Endothelial cell (in vitro differentiated cells): ENCODE results near the gene COX14. TPM values are rescaled to one million over a fixed set of nuclear protein-coding genes. Genes with fewer than 3 reads are reported as not detected.

Experiments used
- DNase-seq: peaks from one replicate; pipeline ENCODE4 v3.0.0; 2021; ENCODE audit warnings: low spot score
- H3K27ac Mint-ChIP-seq: one replicate; pipeline ENCODE4 v1.8.0; 2021; ENCODE audit warnings: mixed read lengths, inconsistent platforms; ENCODE audit not compliant: unreplicated experiment
- H3K27me3 Mint-ChIP-seq: one replicate; pipeline ENCODE4 v1.8.0; 2021; ENCODE audit warnings: mild to moderate bottlenecking, moderate library complexity, mixed read lengths, inconsistent platforms; ENCODE audit not compliant: unreplicated experiment
- H3K36me3 Mint-ChIP-seq: one replicate; pipeline ENCODE4 v1.8.0; 2021; ENCODE audit warnings: mild to moderate bottlenecking, low read depth, mixed read lengths, inconsistent platforms; ENCODE audit not compliant: unreplicated experiment
- H3K4me1 Mint-ChIP-seq: one replicate; pipeline ENCODE4 v1.8.0; 2021; ENCODE audit warnings: mild to moderate bottlenecking, mixed read lengths, inconsistent platforms; ENCODE audit not compliant: unreplicated experiment
- H3K4me3 Mint-ChIP-seq: one replicate; pipeline ENCODE4 v1.8.0; 2021; ENCODE audit warnings: mild to moderate bottlenecking, mixed read lengths, inconsistent platforms; ENCODE audit not compliant: unreplicated experiment
- H3K9me3 Mint-ChIP-seq: one replicate; pipeline ENCODE4 v1.8.0; 2021; ENCODE audit warnings: mixed read lengths, inconsistent platforms; ENCODE audit not compliant: unreplicated experiment
- CTCF ChIP-seq: fragments of 200-600 bp; sonication (generic); IDR thresholded peaks from one replicate; pipeline ENCODE4 v1.5.0; 2021; ENCODE audit warnings: antibody characterized with exemption; ENCODE audit not compliant: unreplicated experiment
- total RNA-seq: library from RNA; stranded (reverse); fragmentation: NEBNext Ultra II Directional; extraction: Animal tissue kit (Norgen Biotek cat#: 25700); gene quantifications from one replicate; pipeline ENCODE4 v1.2.1, GENCODE V29; 2021; ENCODE audit not compliant: unreplicated experiment

Gene COX14
- total RNA-seq, 1 donor from 2014 or later, result 36.4 TPM

DNA sequence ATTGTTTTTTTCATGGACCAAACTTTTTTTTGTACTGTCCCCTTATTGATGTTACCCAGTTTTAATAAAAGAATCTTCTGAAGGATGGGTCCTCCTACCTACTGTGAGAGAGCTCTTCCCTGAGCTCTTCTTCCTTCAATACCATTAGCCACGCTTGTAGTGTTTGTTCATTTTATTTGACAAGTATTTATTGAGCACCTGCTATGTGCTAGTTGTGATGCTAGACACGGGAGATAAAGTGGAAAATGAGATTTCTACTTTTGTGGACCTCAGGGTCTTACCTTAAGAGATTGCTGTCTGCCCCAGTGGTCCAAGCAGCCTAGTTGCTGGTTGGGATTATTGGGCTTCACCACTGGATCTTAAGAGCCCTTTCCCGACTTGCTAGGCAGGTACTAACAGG lies 11.5 kb upstream of the COX14 start:
- no peaks in the 10 kb centered on the region for H3K9me3 Mint-ChIP-seq
- no peak for DNase-seq
- H3K4me1 Mint-ChIP-seq, result no peaks in the 10 kb centered on the region
- peaks cover 49% of the 10 kb centered on the region for H3K36me3 Mint-ChIP-seq
- peaks cover 4% of the 10 kb centered on the region for H3K27me3 Mint-ChIP-seq
- H3K27ac Mint-ChIP-seq, result no peak overlapping the region
- H3K4me3 Mint-ChIP-seq, result peak overlapping the region; percentile 62
- TF ChIP-seq CTCF, result no peak

- no peak for DNase-seq
- no peak overlapping the region for H3K4me3 Mint-ChIP-seq
- no peaks in the 10 kb centered on the region for H3K9me3 Mint-ChIP-seq
- peaks cover 38% of the 10 kb centered on the region for H3K36me3 Mint-ChIP-seq
- H3K4me1 Mint-ChIP-seq, result no peaks in the 10 kb centered on the region
- TF ChIP-seq CTCF, result no peak
- no peak overlapping the region for H3K27ac Mint-ChIP-seq
- H3K27me3 Mint-ChIP-seq, result peaks cover 6% of the 10 kb centered on the region
Measured at GRCh38 chr12:50101663-50102062, 10.4 kb upstream of the COX14 start.

DNA sequence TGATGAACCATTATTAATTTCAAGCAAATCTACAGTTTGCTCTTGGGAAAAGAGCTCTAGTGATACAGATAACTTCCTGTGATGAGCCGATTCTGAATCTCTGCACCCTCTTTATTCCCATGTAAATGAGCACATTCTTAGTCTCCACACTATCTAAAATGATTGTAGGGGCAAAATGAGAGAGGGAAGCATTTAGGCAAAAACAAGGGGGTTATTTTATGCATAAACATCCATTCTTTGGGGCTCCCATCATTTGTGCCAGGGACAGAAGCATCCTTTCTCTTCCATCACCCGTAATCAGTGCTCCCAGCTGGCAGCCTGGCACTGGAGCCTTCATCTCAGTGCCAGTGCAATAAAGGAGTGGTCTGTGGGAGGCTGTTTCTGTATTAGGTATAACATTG lies 9.9 kb upstream of the COX14 start:
- Mint-ChIP-seq H3K27ac (no peak overlapping the region), H3K4me3 (no peak overlapping the region), H3K4me1 (no peaks in the 10 kb centered on the region), H3K9me3 (no peaks in the 10 kb centered on the region), H3K36me3 (peaks cover 34% of the 10 kb centered on the region), H3K27me3 (peaks cover 6% of the 10 kb centered on the region)
- DNase-seq, result no peak
- no peak for TF ChIP-seq CTCF

GRCh38 chr12:50102646-50103309 lies 9.3 kb upstream of the COX14 start:
- TF ChIP-seq CTCF, result no peak
- peaks cover 32% of the 10 kb centered on the region for H3K36me3 Mint-ChIP-seq
- H3K27ac Mint-ChIP-seq, result no peak overlapping the region
- H3K4me1 Mint-ChIP-seq, result no peaks in the 10 kb centered on the region
- peaks cover 6% of the 10 kb centered on the region for H3K27me3 Mint-ChIP-seq
- H3K4me3 Mint-ChIP-seq, result peak overlapping the region; percentile 47
- DNase-seq, result no peak
- H3K9me3 Mint-ChIP-seq, result no peaks in the 10 kb centered on the region

- no peak overlapping the region for H3K27ac Mint-ChIP-seq
- no peaks in the 10 kb centered on the region for H3K9me3 Mint-ChIP-seq
- H3K4me1 Mint-ChIP-seq, result peaks cover under 1% of the 10 kb centered on the region
Measured at GRCh38 chr12:50103351-50103750, 8.7 kb upstream of the COX14 start.

More at GRCh38 chr12:50103351-50103750, 8.7 kb upstream of the COX14 start:
- TF ChIP-seq CTCF, result no peak
- DNase-seq, result no peak
- H3K4me3 Mint-ChIP-seq, result peak overlapping the region; percentile 47
- H3K36me3 Mint-ChIP-seq, result peaks cover 27% of the 10 kb centered on the region
- peaks cover 10% of the 10 kb centered on the region for H3K27me3 Mint-ChIP-seq
